MCF 10A (cell line): ENCODE results near the gene PCDH15. TPM values are rescaled to one million over a fixed set of nuclear protein-coding genes. Genes with fewer than 3 reads are reported as not detected.

ENCODE experiments used
- BruUV-seq: library from RNA; stranded (reverse); fragments of 400-500 nt; replicated peaks from 2 replicates; lab custom pipeline; 2021; lab: Mats Ljungman, UMichigan
- CTCF ChIA-PET: fragments of 300-600 bp; sonication (Branson Sonifier 250); formaldehyde crosslinking; extraction: SDS; loops from one replicate; lab custom pipeline; 2021; ENCODE audit warnings: antibody characterized with exemption, inconsistent platforms; lab: Yijun Ruan, JAX
- POLR2A ChIA-PET: fragments of 300-600, 350-650 bp; sonication (Branson Sonifier 250); formaldehyde crosslinking; extraction: SDS; loops from one replicate; lab custom pipeline; 2020; ENCODE audit warnings: antibody characterized with exemption, inconsistent platforms; lab: Yijun Ruan, JAX
- DNase-seq: peaks from one replicate; pipeline ENCODE4 v3.0.0-alpha.2; 2018; ENCODE audit not compliant: unreplicated experiment
- H3K27ac Mint-ChIP-seq: one replicate; pipeline ENCODE4 v1.8.0; 2022; ENCODE audit warnings: mild to moderate bottlenecking, low read depth, mixed read lengths; ENCODE audit not compliant: unreplicated experiment
- H3K27me3 Mint-ChIP-seq: one replicate; pipeline ENCODE4 v1.8.0; 2022; ENCODE audit warnings: mixed read lengths; ENCODE audit not compliant: insufficient read depth, unreplicated experiment
- H3K36me3 Mint-ChIP-seq: one replicate; pipeline ENCODE4 v1.8.0; 2022; ENCODE audit warnings: mild to moderate bottlenecking, moderate library complexity, mixed read lengths; ENCODE audit not compliant: insufficient read depth, unreplicated experiment
- H3K4me1 Mint-ChIP-seq: one replicate; pipeline ENCODE4 v1.8.0; 2022; ENCODE audit warnings: mixed read lengths; ENCODE audit not compliant: insufficient read depth, unreplicated experiment
- H3K4me3 Mint-ChIP-seq: one replicate; pipeline ENCODE4 v1.8.0; 2022; ENCODE audit warnings: mild to moderate bottlenecking, moderate library complexity, mixed read lengths; ENCODE audit not compliant: unreplicated experiment
- H3K9me3 Mint-ChIP-seq: one replicate; pipeline ENCODE4 v1.8.0; 2022; ENCODE audit warnings: mixed read lengths; ENCODE audit not compliant: unreplicated experiment
- CTCF ChIP-seq: fragments of 200-600 bp; IDR thresholded peaks from one replicate; pipeline ENCODE4 v1.8.0; 2022; ENCODE audit warnings: antibody characterized with exemption, mild to moderate bottlenecking; ENCODE audit not compliant: unreplicated experiment
- intact Hi-C: fragments of 100-400 bp; cut with micrococcal nuclease; formaldehyde crosslinking; loops from 2 replicates; pipeline ENCODE4 v1.14.1; 2022
- total RNA-seq: library from RNA; stranded (reverse); gene quantifications from 2 replicates; pipeline ENCODE4 v1.2.3, GENCODE V29; 2022

The PCDH15 gene
- total RNA-seq, 1 experiment from 2014 or later: not detected

- intact Hi-C loops: no loop called here
- Mint-ChIP-seq H3K9me3 (no peaks in the 10 kb centered on the region), H3K4me3 (no peak overlapping the region), H3K27ac (no peak overlapping the region), H3K36me3 (no peaks in the 10 kb centered on the region), H3K4me1 (peaks cover 6% of the 10 kb centered on the region), H3K27me3 (no peaks in the 10 kb centered on the region)
- CTCF ChIA-PET: no interaction called here
- no peak for DNase-seq
- TF ChIP-seq CTCF: no peak
- POLR2A ChIA-PET: no interaction called here
- BruUV-seq: no TSS peak
Observed at GRCh38 chr10:54501929-54502328, 299.1 kb downstream of the PCDH15 start.

- no peak for DNase-seq
- H3K4me1 Mint-ChIP-seq: peaks cover 3% of the 10 kb centered on the region
- H3K36me3 Mint-ChIP-seq: no peaks in the 10 kb centered on the region
- TF ChIP-seq CTCF: no peak
- intact Hi-C loops: no loop called here
- no peak overlapping the region for H3K27ac Mint-ChIP-seq
- BruUV-seq: no TSS peak
- no peaks in the 10 kb centered on the region for H3K27me3 Mint-ChIP-seq
- CTCF ChIA-PET: interaction anchor here (0.6 kb wide), 3 partner anchors 26 to 473 kb away, joined by 3 read pairs; no protein-coding TSS in a partner anchor
- no peaks in the 10 kb centered on the region for H3K9me3 Mint-ChIP-seq
- POLR2A ChIA-PET: no interaction called here
- no peak overlapping the region for H3K4me3 Mint-ChIP-seq
Observed at GRCh38 chr10:54496852-54497251, 304.2 kb downstream of the PCDH15 start.

GRCh38 chr10:54487743-54488142 is 313.3 kb downstream of the PCDH15 start:
- no peak for DNase-seq
- POLR2A ChIA-PET: no interaction called here
- CTCF ChIA-PET: no interaction called here
- Mint-ChIP-seq H3K27me3 (no peaks in the 10 kb centered on the region), H3K4me3 (no peak overlapping the region), H3K9me3 (no peaks in the 10 kb centered on the region), H3K27ac (no peak overlapping the region), H3K36me3 (no peaks in the 10 kb centered on the region), H3K4me1 (no peaks in the 10 kb centered on the region)
- no TSS peak for BruUV-seq
- TF ChIP-seq CTCF: no peak
- intact Hi-C loops: no loop called here

- Mint-ChIP-seq H3K27me3 (no peaks in the 10 kb centered on the region), H3K36me3 (no peaks in the 10 kb centered on the region), H3K4me3 (no peak overlapping the region), H3K4me1 (no peaks in the 10 kb centered on the region), H3K27ac (no peak overlapping the region), H3K9me3 (no peaks in the 10 kb centered on the region)
- POLR2A ChIA-PET: no interaction called here
- CTCF ChIA-PET: no interaction called here
- no TSS peak for BruUV-seq
- TF ChIP-seq CTCF: no peak
- intact Hi-C loops: no loop called here
- no peak for DNase-seq
Observed at GRCh38 chr10:54485971-54486370, 315.1 kb downstream of the PCDH15 start.
